SW 1271 (cell line): Measurements from ENCODE around the gene SETD2.
"Not testable (repeated sequence)": the region's sequence is repeated elsewhere in the genome, so short reads cannot be mapped to it uniquely, and the experiment has no call there.

Experiments
- DNase-seq, 2 experiments: peaks; one replicate each; lab custom pipeline; 2025; lab: John Stamatoyannopoulos, UW

Gene SETD2

DNA sequence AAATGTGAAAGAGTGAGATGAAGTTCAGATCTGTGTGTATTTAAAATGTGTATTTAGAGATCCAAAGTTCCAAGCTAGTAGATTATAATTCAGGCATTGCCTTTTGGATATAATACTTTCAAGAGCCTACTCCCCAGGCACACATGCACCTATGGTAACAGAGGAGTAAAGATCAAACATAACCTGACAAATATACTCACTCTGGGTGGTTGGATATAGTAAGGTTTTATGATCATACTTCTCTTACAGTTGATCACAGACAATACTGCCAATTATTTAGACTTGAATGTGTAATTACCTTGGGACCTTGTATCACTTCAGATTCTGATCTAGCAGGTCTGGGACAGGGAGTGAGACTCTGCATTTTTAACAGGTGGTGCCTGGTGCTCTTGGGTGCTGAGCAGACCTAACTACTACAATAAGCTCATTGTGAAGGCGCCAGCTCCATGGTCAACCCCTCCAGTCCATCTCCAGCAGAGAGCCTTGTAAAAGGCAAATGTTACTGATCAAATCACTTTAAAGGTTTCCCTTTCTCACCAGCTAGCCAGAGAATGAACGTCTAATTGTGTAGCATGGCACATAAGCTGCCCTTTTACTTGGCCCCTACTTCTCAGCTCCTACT lies 128.9 kb downstream of the SETD2 start:
- DNase-seq: no peak

DNA sequence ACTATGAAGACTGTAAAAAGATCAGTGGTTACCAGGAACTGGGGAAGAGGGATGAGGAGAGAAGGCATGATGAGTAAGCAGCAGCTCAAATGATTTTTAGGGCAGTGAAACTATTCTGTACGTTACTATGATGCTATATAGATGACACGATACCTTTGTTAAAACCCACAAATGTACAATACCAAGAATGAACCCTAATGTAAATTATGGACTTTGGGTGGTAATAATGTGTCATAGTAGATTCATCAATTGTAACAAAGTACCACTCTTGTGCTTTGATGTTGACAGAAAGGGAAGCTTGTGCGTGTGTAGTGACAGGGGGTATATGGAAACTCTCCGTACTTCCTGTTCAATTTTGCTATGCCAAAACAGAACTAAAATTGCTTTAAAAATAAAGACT lies 132.9 kb downstream of the SETD2 start:
- DNase-seq: not testable (repeated sequence)

DNA sequence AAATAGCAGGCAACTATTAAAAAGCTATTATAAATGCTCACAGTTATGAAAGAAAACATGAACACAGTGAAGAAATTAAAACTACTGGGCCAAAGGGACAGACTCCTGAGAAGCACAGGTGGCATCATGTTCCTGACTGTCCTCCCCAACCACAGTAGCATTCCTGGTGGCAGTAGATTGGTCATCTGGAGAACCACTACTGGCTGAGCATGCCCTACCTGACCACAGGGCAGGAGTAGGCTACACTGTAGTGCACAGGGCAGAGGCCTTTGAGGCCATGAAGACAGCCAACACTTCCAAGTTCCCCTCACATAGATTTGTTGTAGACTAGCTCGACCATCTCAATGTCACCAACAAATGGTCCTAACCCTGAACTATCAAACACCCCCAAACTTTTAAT lies 135.2 kb downstream of the SETD2 start:
- DNase-seq: no peak

DNA sequence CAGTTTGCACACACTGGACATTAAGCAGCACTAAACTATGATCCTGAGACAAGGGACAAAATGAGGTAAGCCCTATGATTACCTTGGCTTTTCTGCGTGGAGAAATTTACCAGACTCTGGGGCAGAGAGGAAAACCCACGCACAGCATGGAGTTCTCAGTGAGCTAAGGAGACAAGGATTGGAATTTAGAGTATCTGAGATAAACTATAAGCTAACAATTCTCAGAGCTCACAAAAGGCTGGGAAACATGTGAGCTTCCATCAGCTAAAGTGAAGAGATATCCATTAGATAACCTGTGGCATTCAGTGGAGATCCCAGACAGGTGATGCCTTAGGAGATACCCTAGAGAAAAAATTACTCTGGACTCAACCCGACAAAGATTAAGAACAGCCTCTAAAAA lies 135.8 kb downstream of the SETD2 start:
- no peak for DNase-seq

DNA sequence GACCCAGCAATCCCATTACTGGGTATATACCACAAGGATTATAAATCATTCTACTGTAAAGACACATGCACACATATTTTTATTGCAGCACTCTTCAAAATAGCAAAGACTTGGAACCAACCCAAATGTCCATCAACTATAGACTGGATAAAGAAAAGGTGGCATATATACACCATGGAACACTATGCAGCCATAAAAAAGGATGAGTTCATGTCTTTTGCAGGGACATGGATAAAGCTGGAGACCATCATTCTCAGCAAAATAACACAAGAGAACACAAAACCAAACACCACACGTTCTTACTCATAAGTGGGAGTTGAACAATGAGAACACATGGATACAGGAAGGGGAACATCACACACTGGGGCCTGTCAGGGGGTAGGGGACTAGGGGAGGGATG lies 137.5 kb downstream of the SETD2 start:
- not testable (repeated sequence) for DNase-seq

DNA sequence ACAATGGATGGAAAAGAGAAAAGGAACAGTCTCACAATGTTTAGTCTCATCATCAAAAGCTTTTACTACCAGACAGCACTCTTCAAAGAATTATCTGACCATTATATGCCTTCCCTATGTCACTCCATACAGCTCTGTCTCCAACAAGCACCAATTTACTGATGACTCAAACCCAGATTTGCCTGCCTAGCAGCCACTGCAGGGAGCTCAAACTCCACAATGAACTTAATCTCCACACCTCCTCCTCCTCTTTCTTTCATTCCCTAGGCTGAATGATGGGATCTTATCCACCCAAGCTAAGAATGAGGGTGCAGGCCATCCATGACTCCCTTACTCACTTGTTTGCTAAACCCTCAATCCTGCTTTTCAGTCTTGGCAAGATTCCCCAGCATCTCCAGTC lies 139.0 kb downstream of the SETD2 start:
- no peak for DNase-seq

DNA sequence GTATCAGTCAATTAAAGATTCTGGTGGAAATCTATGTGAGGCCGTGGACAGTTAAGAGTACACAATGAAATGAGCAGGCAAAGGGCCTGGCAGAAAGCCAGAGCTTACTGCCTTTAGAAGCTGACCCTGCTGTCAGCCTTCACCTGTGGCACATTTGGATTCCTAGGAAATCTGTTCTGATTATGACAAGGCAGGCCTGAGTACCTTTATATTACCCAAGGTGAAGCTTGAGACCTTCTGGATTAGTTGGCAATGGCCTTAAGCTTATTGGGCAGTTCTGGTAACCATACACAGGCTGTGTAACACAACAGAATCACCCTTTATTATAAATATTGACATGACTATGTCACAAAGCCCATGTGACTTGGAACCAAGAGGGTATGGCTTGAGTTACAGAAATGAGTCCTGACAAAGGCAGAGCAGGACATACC lies 141.3 kb downstream of the SETD2 start:
- DNase-seq: no peak

DNA sequence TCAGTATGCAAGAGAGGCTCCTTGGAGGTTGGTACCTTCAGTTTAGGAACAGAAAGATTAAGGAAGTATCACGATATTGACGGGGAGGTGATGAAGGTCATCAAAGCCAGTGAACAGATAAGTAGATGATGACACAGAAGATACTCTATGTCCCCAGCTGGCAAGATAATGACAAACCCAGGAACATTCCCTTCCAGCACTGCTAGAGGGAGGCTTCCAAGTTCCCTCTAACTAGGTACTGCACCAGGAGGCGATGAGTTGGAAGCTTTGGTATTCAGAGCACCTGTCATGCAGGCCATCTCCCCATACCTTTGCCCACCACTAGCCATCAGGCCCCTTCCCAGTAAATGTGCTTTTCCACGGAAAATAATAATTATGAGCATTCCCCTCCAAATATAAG lies 143.6 kb downstream of the SETD2 start:
- DNase-seq: no peak

DNA sequence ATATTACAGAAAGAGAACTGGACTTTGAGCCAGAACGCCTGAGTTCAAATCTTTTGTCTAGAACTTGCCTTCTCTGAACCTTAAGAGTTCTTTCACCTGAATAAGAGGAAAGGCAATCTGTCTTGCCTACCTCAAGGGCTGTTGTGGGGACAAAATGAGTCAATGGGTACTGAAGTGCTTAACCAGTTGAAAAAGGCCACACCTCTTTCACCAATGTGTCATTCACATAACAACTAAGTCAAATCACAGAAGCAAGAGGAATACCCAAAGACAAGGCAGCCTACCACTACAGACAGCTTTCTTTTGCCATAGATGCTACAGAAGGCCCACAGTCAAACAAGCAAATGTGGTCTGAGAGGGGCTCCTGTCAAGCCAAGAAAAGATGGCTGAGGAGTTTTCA lies 144.7 kb downstream of the SETD2 start:
- DNase-seq: no peak

DNA sequence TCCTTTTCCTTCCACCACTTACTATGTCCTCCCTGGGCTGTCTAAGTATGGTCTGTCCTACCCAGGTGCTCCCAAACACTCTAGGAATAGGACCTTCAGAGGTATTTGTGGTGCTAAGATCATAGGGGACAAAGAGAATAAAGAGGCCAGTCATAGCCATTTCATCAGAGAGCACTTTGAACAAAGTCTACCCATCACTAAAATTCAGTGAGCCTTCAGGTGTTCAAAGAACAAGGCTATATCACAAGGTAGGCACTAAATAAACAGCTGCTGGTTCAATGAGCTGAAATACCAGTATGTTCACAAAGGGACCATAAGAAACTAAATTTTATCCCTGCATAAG lies 145.7 kb downstream of the SETD2 start:
- no peak for DNase-seq

DNA sequence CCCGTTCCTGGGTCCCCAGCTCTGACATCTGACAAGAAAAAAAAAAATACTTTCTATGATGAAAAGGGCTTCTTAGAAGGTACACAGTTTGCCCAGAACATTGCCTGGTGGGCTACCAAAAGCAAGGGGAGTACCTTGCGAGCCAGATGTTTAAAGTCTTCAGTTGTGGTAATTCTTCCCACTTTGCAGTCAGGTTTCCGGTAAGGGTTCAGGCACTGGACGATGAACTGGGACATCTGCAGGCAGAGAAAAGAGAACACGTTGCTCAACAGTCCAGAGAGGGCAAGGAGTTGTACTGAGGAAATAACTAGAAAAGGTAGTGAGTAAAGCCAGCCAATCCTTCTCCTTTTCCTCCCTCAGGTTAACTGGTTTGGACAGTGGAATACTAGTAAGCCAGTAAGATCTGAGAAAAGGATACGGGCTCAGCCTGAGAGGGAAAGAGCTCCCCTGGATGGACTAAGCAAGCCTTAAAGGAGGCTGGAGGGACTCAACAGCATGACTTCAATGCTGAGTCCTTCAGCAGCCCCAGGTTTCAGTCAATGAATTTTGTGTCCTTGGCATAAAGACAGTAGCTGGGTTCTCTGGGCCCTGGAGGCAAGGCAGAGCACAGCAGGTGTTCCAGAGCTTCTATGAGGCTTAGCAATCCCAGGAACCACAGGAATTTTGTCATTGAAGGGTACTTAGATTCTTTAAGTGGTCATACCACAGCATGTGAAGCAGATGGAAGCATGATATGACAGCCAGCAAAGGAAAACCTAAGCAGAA lies 146.2 kb downstream of the SETD2 start:
- peak in 1 of 2 experiments; percentile 35 for DNase-seq

DNA sequence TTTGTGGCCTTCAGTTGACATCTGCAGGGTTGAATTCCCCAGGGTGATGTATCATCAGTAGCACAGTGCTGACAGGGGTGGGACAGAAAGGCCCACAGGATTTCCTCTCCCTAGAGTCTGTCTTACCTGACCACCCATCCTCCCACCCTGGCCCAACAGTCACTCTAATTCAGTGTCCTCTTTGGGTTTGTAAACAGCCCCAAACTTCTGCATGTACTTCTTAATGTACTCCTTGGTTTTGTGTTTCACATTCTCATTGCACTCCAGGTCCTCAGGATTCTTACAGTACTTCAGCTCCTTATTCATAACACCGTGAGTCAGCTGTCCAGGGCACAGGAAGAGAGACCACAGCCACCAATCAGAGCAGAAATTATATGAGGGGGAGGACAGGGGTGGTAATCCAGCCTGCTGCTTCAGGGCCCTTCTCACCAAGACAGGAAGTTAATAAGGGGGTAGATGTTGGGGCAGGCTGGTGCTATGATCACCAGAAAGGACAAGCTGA lies 146.9 kb downstream of the SETD2 start:
- DNase-seq: peak in 1 of 2 experiments; percentile 29

DNA sequence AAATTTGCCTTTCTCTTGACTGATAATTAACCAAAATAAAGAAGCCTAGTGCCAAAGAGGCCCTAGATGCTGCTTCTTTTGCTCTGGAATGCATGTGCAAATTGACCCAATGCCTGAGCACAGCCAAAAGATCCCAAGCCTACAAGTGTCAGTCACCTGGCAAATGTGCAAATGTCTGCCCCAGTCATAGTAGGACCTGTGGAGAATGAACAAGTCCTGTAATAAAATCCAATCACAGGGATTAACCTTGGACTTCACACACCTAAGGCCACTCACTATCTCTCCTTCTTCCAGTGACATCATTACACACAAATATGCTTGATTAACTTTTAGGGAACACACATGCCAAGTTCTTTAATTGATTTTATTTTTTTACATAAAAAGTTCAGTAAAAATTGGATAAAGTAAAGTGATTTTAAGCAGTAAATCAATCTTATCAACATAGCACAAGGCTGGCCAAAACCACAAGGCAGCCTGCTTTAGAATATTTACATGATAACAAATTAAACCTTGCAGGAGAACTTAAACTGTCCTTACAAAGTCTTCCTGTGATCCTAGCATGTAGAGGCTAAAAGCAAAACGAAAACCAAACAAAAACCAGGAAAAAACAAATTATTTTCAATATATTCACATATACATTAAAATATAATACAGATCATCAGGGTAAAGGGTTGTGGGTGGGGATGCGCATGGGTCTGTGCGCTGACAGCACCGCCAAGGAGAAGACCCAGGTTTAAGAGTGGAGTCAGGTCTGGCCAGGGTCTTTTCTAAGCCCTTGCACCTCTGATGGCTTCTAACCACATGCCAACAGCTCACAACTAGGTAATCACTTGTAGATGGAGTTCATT lies 147.6 kb downstream of the SETD2 start:
- no peak for DNase-seq

DNA sequence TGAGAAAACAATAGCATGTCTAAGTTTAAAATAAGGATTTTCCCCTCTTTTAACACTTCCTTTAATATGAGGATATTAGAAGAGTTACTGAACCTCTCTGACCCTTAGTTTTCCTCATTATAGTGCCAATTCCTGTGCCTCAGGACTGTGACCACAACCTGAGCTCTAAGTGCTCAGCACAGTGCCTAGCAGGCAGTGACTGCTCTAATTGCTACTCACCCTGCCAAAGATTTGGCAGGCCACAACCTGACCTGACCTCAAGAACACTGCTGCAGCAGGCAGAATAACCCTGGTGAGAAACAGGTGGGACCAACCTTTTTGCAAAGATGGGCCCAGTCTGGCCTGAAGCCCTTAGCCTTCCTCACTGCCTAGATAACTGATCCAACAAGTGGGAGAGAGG lies 148.8 kb downstream of the SETD2 start:
- DNase-seq: no peak

DNA sequence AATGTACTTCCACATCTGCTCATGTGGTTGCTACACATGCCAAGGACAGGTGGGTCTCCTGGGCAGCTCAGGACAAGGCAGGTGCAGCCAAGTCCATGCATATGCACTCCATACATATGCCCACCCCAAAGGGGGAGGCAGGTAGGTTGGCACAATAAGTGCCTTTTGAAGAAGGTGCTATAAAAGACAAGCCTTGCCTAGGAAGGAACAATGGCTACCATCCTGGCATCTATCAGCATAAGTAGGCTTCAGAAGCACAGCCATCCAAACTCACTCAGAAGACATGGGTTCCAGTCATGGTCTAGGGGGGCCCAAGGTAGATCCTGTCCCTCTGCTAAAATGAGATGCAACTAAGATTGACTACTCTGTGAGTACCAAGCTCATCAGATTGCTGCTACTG lies 149.9 kb downstream of the SETD2 start:
- DNase-seq: no peak

DNA sequence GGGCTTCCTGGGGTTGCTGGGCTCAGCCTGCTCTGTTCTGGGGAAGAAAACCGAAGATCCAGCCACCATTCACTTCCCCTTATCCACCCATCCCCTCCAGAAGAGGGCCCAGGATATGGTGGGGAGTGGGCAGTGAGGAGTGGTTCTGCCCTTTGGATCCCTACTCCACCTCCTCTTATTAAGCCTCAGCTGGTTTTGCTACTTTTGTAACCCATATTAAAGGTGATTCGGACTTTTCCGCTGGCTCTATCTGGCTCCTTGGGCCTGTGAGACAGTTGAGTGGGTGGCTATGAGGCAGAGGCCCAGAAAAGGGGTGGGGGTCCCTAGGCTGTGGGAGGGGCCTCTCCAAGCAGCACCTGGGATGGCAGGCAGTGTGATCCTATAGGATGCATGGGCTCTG lies 150.7 kb downstream of the SETD2 start:
- DNase-seq: no peak

DNA sequence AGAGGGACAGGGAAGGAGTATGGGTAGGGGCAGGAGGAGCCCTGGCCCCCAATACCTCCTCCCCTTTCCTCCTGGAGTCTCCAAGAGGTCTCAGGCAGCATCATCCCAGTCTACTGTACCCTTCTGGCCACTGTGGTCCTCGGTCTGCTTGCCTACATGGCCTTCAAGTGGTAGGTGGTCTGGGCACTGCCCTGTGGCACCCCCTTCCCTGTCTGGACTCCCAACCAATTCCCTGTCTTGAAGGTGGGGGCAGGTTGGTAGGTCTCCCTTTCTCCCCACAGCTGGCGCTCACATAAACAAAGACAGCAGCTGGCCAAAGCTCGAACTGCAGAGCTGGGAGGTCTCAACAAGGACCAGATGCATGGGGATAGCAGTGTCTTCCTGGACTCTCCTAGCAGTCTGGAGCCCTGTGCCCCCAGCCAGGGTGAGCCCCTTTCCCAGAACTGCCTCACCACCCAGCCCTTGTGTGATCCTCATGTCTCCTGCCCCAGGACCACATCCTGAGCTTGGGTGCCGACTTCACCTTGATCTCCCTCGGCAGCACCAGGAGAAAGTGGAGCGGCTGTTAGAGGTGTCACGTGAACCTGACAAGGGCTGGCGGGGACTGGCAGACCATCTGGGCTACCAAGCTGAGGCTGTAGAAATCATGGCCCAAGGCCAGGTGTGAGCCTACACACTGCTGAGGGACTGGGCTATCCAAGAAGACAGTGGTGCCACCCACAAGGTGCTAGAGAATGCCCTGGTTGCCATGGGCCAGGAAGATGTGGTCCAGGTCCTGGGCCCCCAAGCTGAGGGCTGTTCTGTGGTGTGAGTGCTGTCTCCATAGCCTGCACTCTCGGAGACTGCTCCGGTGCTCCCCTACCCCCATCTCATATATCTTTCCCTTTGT lies 151.3 kb downstream of the SETD2 start:
- no peak for DNase-seq

DNA sequence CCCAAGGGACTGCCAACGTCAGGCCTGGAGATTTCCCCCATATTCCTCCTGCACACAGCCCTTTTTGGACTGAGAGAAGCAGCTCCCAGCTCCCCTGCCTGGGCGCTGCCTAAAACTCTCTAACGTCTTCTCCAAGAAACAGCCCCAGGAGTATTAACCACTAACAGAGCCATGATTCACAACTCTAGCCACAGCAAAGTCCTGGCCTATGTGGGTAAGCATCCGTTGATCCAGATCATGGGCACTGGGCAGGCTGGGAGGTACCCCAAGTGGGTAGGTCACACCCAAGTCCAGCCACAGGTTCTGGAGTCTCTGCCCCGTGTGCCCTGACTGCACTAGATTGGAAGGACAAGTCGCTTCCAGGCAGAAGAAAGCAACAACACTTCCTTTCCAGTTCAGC lies 152.5 kb downstream of the SETD2 start:
- DNase-seq: no peak

DNA sequence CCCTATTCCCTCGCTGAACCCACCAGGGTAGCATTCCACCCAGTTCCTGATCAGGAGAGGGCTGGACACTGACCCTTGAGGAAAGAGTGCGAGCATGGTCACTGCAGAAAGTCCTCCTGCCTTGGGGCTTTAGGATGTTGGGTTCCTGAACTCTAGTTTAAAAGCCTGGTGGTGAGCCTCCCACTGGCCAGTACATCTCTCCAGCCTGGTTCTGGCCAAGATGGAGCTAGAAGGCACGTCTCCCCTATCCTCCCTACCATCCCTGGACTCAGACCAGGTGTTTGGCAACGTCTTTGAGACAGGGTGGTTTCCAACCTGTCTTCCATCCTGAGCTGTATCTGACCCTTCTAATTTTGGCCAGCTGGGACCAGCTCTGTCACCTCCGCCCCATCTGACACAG lies 153.0 kb downstream of the SETD2 start:
- DNase-seq: no peak

DNA sequence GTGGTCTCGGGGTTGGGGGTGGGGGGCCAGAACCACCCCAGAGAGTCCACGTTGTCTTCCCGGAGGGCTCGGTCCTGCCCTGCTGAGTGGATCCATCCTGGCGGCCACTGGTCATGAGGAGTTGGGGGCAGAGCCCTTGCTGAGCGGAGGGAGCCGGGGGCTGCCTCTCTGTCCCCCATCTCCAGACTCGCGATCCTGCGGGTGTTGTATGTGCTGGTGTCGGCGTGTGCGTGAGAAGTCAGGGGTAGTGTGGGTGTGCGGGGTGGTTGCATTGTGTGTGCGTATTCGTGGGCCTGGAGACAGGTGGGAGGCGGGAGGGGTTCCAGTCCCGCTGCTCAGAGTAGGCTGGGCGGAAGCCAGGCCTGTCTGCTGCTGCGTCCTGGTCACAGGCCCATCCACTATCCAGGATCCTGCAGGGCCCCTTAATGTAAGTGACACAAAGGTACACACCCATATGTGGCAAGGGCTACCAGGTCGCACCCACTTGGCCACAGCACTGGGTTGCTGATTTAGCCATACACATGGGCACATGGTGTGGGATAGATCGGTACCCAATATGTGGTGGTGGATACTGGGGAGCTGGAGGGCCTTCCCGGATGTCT lies 153.7 kb downstream of the SETD2 start:
- DNase-seq: no peak
